WTC11 (cell line): ENCODE measurements around the gene PAK6.

ENCODE experiments used
- AFF4 ChIP-seq: sonication (generic); formaldehyde crosslinking; IDR thresholded peaks from 2 replicates; pipeline ENCODE4 v1.8.1; 2023; ENCODE audit warnings: mild to moderate bottlenecking, missing genetic modification reagents, borderline replicate concordance
- CBFB ChIP-seq: sonication (generic); formaldehyde crosslinking; IDR thresholded peaks from 2 replicates; pipeline ENCODE4 v1.8.1; 2022; ENCODE audit warnings: mild to moderate bottlenecking, low read depth, missing genetic modification reagents
- CTCF ChIP-seq: fragments of 200-600 bp; IDR thresholded peaks from 2 replicates; pipeline ENCODE4 v1.8.0; 2022; ENCODE audit warnings: antibody characterized with exemption
- FOXJ3 ChIP-seq: sonication (generic); formaldehyde crosslinking; IDR thresholded peaks from 2 replicates; pipeline ENCODE4 v1.9.0; 2021; ENCODE audit warnings: missing genetic modification reagents, mild to moderate bottlenecking, borderline replicate concordance
- JUN ChIP-seq: sonication (generic); formaldehyde crosslinking; IDR thresholded peaks from 2 replicates; pipeline ENCODE4 v1.8.0; 2023; ENCODE audit warnings: mild to moderate bottlenecking, missing genetic modification reagents
- MAX ChIP-seq: sonication (generic); formaldehyde crosslinking; IDR thresholded peaks from 2 replicates; pipeline ENCODE4 v1.8.0; 2022; ENCODE audit warnings: mild to moderate bottlenecking, missing genetic modification reagents
- MXD4 ChIP-seq: fragments of 250-450 bp; sonication (Bioruptor Pico); IDR thresholded peaks from 2 replicates; pipeline ENCODE4 v1.8.0; 2021; ENCODE audit warnings: mild to moderate bottlenecking, moderate library complexity, borderline replicate concordance
- TEAD1 ChIP-seq: sonication (generic); formaldehyde crosslinking; IDR thresholded peaks from 2 replicates; pipeline ENCODE4 v1.8.0; 2022; ENCODE audit warnings: mild to moderate bottlenecking, missing genetic modification reagents
- ZNF121 ChIP-seq: sonication (generic); formaldehyde crosslinking; IDR thresholded peaks from 2 replicates; pipeline ENCODE4 v1.8.0; 2023; ENCODE audit warnings: missing genetic modification reagents
- ZNF512 ChIP-seq: sonication (generic); formaldehyde crosslinking; IDR thresholded peaks from 2 replicates; pipeline ENCODE4 v1.8.1; 2022; ENCODE audit warnings: missing genetic modification reagents, borderline replicate concordance

- TF ChIP-seq TEAD1 (CRISPR knock-in tag) = no peak
- TF ChIP-seq ZNF512 (CRISPR knock-in tag) = no peak
- TF ChIP-seq CTCF = no peak
- TF ChIP-seq MAX (CRISPR knock-in tag) = no peak
- no peak for TF ChIP-seq ZNF121 (CRISPR knock-in tag)
- TF ChIP-seq MXD4 (CRISPR knock-in tag) = no peak
- no peak for TF ChIP-seq AFF4
- no peak for TF ChIP-seq JUN (CRISPR knock-in tag)
- TF ChIP-seq FOXJ3 (CRISPR knock-in tag) = no peak
- no peak for TF ChIP-seq CBFB (CRISPR knock-in tag)
Observed at GRCh38 chr15:40286794-40287193, 47.9 kb downstream of the PAK6 start.
